HepG2 (cell line): ENCODE measurements around the gene NRL. TPM values are rescaled to one million over a fixed set of nuclear protein-coding genes. Genes with fewer than 3 reads are reported as not detected.

ENCODE experiments used
- ARHGAP35 ChIP-seq: sonication (generic); formaldehyde crosslinking; IDR thresholded peaks from 2 replicates; pipeline ENCODE4 v1.9.0; 2022; ENCODE audit warnings: mild to moderate bottlenecking, inconsistent platforms, moderate library complexity, missing genetic modification reagents, borderline replicate concordance
- CENPX ChIP-seq: sonication (generic); formaldehyde crosslinking; IDR thresholded peaks from 2 replicates; pipeline ENCODE4 v1.9.0; 2021; ENCODE audit warnings: mild to moderate bottlenecking, missing genetic modification reagents, moderate library complexity
- ELF3 ChIP-seq: IDR thresholded peaks from 2 replicates; pipeline ENCODE4 v1.6.1; 2016; ENCODE audit warnings: missing genetic modification reagents, missing compliant biosample characterization
- FOXA3 ChIP-seq: IDR thresholded peaks from 2 replicates; pipeline ENCODE4 v1.6.1; 2016; ENCODE audit warnings: missing genetic modification reagents, missing compliant biosample characterization
- FOXJ3 ChIP-seq: sonication (generic); formaldehyde crosslinking; IDR thresholded peaks from 2 replicates; pipeline ENCODE4 v1.4.0; 2020; ENCODE audit warnings: missing genetic modification reagents, mild to moderate bottlenecking, borderline replicate concordance
- MTA3 ChIP-seq: sonication (generic); formaldehyde crosslinking; IDR thresholded peaks from 2 replicates; pipeline ENCODE4 v1.4.0; 2020; ENCODE audit warnings: missing genetic modification reagents
- MXD4 ChIP-seq: IDR thresholded peaks from 2 replicates; pipeline ENCODE4 v1.6.1; 2016; ENCODE audit warnings: mild to moderate bottlenecking, missing biosample characterization, missing genetic modification reagents
- NFRKB ChIP-seq: fragments of 450-650 bp; IDR thresholded peaks from 2 replicates; pipeline ENCODE4 v1.6.1; 2017
- REPIN1 ChIP-seq: sonication (generic); formaldehyde crosslinking; IDR thresholded peaks from 2 replicates; pipeline ENCODE4 v1.8.0; 2022; ENCODE audit warnings: missing genetic modification reagents, low read depth, mild to moderate bottlenecking, borderline replicate concordance
- RFXAP ChIP-seq: sonication (generic); formaldehyde crosslinking; IDR thresholded peaks from 2 replicates; pipeline ENCODE4 v1.4.0; 2020; ENCODE audit warnings: missing genetic modification reagents, borderline replicate concordance
- SKIL ChIP-seq: sonication (generic); formaldehyde crosslinking; IDR thresholded peaks from 2 replicates; pipeline ENCODE4 v1.8.0; 2022; ENCODE audit warnings: missing genetic modification reagents, mild to moderate bottlenecking, moderate library complexity, borderline replicate concordance
- TFAP4 ChIP-seq: sonication (generic); IDR thresholded peaks from 2 replicates; pipeline ENCODE4 v1.6.1; 2016; ENCODE audit warnings: low read depth, borderline replicate concordance
- UBTF ChIP-seq: sonication (generic); formaldehyde crosslinking; IDR thresholded peaks from 2 replicates; pipeline ENCODE4 v1.4.0; 2020; ENCODE audit warnings: mild to moderate bottlenecking, missing genetic modification reagents
- ZBTB42 ChIP-seq: sonication (generic); formaldehyde crosslinking; IDR thresholded peaks from 2 replicates; pipeline ENCODE4 v1.5.0; 2020; ENCODE audit warnings: mild to moderate bottlenecking, missing genetic modification reagents
- ZBTB7A ChIP-seq: sonication (generic); formaldehyde crosslinking; IDR thresholded peaks from 2 replicates; pipeline ENCODE4 v1.8.0; 2022; ENCODE audit warnings: mild to moderate bottlenecking, missing genetic modification reagents
- ZFX ChIP-seq: sonication (generic); formaldehyde crosslinking; IDR thresholded peaks from 2 replicates; pipeline ENCODE4 v1.4.0; 2020; ENCODE audit warnings: mild to moderate bottlenecking, low read depth, missing genetic modification reagents, moderate library complexity
- ZNF264 ChIP-seq: sonication (generic); formaldehyde crosslinking; IDR thresholded peaks from 2 replicates; pipeline ENCODE4 v1.4.0; 2020; ENCODE audit warnings: missing genetic modification reagents
- ZNF292 ChIP-seq: sonication (generic); formaldehyde crosslinking; IDR thresholded peaks from 2 replicates; pipeline ENCODE4 v1.8.1; 2022; ENCODE audit warnings: mild to moderate bottlenecking, low read depth, missing genetic modification reagents, borderline replicate concordance
- ZNF704 ChIP-seq: sonication (generic); formaldehyde crosslinking; IDR thresholded peaks from 2 replicates; pipeline ENCODE4 v1.8.1; 2023; ENCODE audit warnings: mild to moderate bottlenecking, inconsistent platforms, moderate library complexity, missing genetic modification reagents, borderline replicate concordance
- polyA plus RNA-seq, 8 experiments: library from polyadenylated mRNA; depleted of rRNA in 3 of 8; stranded (reverse) in 7 of 8; unstranded in 1 of 8; fragments of >200 nt; fragmentation: Illumina TruSeq in 4 of 8; extraction: Trizol in 4 of 8; gene quantifications; 2 replicates each; pipeline versions ENCODE4 v1.2.1 to v1.2.3, GENCODE V29; 2011 to 2016; ENCODE audit warnings: low read depth in 4 of 8, missing spikeins in 1 of 8, mixed read lengths in 1 of 8; ENCODE audit not compliant: insufficient read depth in 1 of 8
- total RNA-seq, 5 experiments: library from RNA; depleted of rRNA; stranded (reverse); fragments of >200 nt; fragmentation: Illumina TruSeq; extraction: Trizol; gene quantifications; 2 replicates each; pipeline ENCODE4 v1.2.3, GENCODE V29; 2016; ENCODE audit warnings: low read depth in 1 of 5

Gene NRL
- total and polyA plus RNA-seq, 2 of the 13 experiments (the other 11 are each of a cell fraction or from before 2014, with no cell fraction given): 2.5 to 4.7 TPM

GRCh38 chr14:24067133-24068082, 47.3 kb downstream of the NRL start (continued):
- peak; percentile 42; the same call in 1 of the 2 replicates for TF ChIP-seq MXD4
- peak; percentile 60; the same call in 1 of the 2 replicates for TF ChIP-seq ZNF704 (CRISPR knock-in tag)
- TF ChIP-seq ELF3 (CRISPR knock-in tag): 0 out of 2 replicates have a peak, but pooled peaks have one; percentile 53
- no peak for TF ChIP-seq REPIN1 (CRISPR knock-in tag)
- no peak for TF ChIP-seq FOXJ3 (CRISPR knock-in tag)
- no peak for TF ChIP-seq CENPX
- TF ChIP-seq RFXAP (CRISPR knock-in tag): peak; percentile 39; the same call in 1 of the 2 replicates
- TF ChIP-seq ZBTB42 (CRISPR knock-in tag): peak; percentile 92; the same call in 1 of the 2 replicates
- 0 out of 2 replicates have a peak, but pooled peaks have one; percentile 43 for TF ChIP-seq ZFX (CRISPR knock-in tag)
- TF ChIP-seq ZNF264: no peak
- TF ChIP-seq MTA3 (CRISPR knock-in tag): no peak
- TF ChIP-seq ARHGAP35 (CRISPR knock-in tag): 0 out of 2 replicates have a peak, but pooled peaks have one; percentile 23
- TF ChIP-seq SKIL (CRISPR knock-in tag): no peak
- TF ChIP-seq NFRKB: no peak
- peak; percentile 63; the same call in 1 of the 2 replicates for TF ChIP-seq UBTF (CRISPR knock-in tag)
- peak; percentile 66 for TF ChIP-seq FOXA3 (CRISPR knock-in tag)
- TF ChIP-seq ZBTB7A: no peak
- no peak for TF ChIP-seq TFAP4
- peak; percentile 68; the same call in 1 of the 2 replicates for TF ChIP-seq ZNF292 (CRISPR knock-in tag)
